Measurements from ENCODE around the gene SCIN.
A peak's percentile ranks its signal among the peaks of the same experiment; 100 is the strongest.
"Not testable (repeated sequence)": the region's sequence is repeated elsewhere in the genome, so short reads cannot be mapped to it uniquely, and the experiment has no call there.

The SCIN gene

DNA sequence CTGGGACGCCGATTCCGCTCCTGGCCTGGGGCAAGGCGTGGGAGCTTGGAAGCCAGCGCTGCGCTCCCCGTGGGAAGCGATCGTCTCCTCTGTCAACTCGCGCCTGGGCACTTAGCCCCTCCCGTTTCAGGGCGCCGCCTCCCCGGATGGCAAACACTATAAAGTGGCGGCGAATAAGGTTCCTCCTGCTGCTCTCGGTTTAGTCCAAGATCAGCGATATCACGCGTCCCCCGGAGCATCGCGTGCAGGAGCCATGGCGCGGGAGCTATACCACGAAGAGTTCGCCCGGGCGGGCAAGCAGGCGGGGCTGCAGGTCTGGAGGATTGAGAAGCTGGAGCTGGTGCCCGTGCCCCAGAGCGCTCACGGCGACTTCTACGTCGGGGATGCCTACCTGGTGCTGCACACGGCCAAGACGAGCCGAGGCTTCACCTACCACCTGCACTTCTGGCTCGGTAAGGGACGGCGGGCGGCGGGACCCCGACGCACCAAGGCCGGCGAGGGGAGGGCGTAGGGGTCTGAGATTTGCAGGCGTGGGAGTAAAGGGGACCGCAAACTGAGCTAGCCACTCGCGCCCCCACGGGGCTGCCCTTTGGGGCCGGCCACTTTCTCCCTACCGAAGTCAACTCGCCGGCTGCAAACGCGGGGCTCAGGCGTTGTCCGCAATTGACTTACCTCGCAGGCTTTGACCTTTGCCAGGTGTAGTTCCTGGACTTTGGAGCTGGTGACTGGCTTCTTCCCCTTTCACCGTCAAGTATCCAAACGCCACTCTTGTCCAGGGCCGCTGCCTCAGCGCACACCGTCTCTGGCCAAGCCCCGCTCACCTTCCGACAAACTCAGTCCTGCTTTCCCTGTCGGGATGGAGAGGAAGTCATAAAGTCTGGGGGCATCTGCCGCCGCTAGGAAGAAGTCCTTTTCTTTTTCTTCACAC, at the start of gene SCIN:
TSS of gene SCIN (plus strand) at position 187 of the 928 bp plus-strand sequence. CDS start at position 254, 67 bp downstream.
- DNase-seq (ENCODE audit: low read depth), result no peak
- peak within 1 kb of the TSS; percentile 36 for H3K4me3 ChIP-seq (ENCODE audit: control insufficient read depth, low read depth, low read length)
- TF ChIP-seq, protein P1, sequence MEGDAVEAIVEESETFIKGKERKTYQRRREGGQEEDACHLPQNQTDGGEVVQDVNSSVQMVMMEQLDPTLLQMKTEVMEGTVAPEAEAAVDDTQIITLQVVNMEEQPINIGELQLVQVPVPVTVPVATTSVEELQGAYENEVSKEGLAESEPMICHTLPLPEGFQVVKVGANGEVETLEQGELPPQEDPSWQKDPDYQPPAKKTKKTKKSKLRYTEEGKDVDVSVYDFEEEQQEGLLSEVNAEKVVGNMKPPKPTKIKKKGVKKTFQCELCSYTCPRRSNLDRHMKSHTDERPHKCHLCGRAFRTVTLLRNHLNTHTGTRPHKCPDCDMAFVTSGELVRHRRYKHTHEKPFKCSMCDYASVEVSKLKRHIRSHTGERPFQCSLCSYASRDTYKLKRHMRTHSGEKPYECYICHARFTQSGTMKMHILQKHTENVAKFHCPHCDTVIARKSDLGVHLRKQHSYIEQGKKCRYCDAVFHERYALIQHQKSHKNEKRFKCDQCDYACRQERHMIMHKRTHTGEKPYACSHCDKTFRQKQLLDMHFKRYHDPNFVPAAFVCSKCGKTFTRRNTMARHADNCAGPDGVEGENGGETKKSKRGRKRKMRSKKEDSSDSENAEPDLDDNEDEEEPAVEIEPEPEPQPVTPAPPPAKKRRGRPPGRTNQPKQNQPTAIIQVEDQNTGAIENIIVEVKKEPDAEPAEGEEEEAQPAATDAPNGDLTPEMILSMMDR (IDR thresholded peaks at IDR 0.05; ENCODE audit: control insufficient read depth, insufficient read depth, low read depth, low read length, missing control alignments), result no peak

DNA sequence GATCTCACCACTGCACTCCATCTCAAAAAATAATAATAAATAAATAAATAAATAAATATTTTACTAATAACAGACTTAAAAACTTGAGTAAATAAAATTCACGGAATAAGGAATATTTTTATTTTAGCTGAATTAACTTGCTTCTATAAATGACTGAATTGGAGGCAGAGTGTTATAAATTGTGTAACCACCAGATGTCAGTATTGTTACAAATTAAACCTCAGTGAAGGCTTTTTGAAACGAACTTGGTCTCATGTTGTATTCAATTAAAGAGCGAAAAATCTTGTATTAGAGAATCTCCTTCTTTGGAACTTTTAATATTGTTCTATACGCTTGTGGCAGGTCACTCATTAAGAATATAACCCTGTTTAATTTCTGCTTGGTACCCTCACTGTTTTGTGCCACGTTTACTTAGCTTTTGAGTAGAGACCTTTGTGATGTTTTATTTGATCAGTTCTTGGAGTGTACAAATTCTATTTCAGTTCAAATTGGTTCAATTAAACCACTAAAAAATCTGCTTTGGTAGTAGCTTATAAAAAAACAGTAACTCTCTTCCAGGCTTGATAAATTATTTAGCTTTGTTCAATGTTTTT, 45.6 kb upstream of the SCIN start:
- H3K4me3 ChIP-seq (ENCODE audit: control insufficient read depth, low read depth, low read length), result no peak overlapping the region
- DNase-seq (ENCODE audit: low read depth), result peak; percentile 41
- TF ChIP-seq, protein P1 (IDR thresholded peaks at IDR 0.05; ENCODE audit: control insufficient read depth, insufficient read depth, low read depth, low read length, missing control alignments), result peak; percentile 37

DNA sequence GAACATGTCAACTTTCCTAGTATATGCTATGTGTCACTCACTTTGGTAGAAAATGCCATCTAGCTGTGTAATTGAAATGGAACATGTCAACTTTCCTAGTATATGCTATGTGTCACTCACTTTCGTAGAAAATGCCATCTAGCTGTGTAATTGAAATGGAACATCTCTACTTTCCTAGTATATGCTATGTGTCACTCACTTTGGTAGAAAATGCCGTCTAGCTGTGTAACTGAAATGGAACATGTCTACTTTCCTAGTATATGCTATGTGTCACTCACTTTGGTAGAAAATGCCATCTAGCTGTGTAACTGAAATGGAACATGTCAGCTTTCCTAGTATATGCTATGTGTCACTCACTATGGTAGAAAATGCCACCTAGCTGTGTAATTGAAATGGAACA, 43.8 kb upstream of the SCIN start:
- not testable (repeated sequence) for DNase-seq (ENCODE audit: low read depth); H3K4me3 ChIP-seq (ENCODE audit: control insufficient read depth, low read depth, low read length)

DNA sequence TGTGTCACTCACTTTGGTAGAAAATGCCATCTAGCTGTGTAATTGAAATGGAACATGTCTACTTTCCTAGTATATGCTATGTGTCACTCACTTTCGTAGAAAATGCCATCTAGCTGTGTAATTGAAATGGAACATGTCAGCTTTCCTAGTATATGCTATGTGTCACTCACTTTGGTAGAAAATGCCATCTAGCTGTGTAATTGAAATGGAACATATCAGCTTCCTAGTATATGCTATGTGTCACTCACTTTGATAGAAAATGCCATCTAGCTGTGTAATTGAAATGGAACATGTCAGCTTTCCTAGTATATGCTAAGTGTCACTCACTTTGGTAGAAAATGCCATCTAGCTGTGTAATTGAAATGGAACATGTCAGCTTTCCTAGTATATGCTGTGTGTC, 42.9 kb upstream of the SCIN start:
- not testable (repeated sequence) for H3K4me3 ChIP-seq (ENCODE audit: control insufficient read depth, low read depth, low read length); DNase-seq (ENCODE audit: low read depth)

DNA sequence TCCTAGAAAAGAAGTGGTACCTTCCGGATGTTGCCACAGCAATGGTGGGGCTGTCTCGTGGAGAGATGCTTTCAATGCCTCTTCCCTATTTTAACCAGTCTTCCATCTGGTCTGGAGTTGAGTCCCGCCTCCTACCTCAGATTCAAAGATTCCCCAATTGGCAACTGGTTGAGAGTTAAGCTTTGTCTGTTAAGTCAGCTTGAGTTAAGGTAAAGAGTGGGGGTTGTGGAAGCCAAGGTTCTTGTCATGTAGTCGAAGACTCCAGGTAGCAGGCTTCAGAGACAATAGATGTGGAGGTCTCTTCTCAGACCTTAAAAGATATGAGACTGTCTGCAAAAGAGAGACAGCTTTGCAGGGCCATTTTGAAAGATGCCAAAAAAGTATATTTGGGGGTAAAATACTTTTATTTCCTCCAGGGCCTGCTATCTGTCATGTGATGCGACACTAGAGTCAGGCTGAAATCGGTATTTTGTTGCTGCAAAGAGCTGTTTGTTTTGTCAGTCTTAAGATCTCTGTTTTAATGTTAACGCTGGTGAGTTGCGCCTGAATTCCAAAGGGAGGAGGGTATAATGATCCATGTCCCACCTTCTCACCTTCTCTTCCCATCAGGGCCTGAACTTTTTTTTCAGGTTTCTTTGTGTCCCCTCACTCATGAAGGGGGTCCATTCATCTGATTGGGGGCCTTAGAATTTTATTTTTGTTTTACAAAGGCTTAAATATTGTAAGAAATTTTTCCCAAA, 40.4 kb upstream of the SCIN start:
- no peak for DNase-seq (ENCODE audit: low read depth)
- no peak overlapping the region for H3K4me3 ChIP-seq (ENCODE audit: control insufficient read depth, low read depth, low read length)
- TF ChIP-seq, protein P1 (IDR thresholded peaks at IDR 0.05; ENCODE audit: control insufficient read depth, insufficient read depth, low read depth, low read length, missing control alignments), result no peak

DNA sequence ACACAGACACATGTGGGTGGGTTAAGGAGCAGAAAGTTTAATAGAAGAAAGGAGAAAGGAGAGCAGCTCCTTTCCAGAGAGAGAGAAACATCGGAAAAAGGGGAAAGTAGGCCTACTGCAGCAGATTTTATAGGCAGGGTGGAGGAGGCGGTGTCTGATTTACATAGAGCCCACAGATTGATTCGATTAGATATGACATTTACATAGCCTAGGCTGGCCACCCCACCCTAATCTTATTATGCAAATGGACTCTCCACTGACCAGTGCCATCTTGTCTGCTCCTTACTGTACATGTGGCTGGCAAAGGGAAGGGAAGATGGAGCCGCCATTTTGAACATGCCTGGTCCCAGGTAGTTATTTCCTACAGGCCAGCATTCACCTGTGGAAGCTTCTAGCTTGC, 38.7 kb upstream of the SCIN start:
- DNase-seq (ENCODE audit: low read depth), result no peak
- H3K4me3 ChIP-seq (ENCODE audit: control insufficient read depth, low read depth, low read length), result no peak overlapping the region
- TF ChIP-seq, protein P1 (IDR thresholded peaks at IDR 0.05; ENCODE audit: control insufficient read depth, insufficient read depth, low read depth, low read length, missing control alignments), result no peak

DNA sequence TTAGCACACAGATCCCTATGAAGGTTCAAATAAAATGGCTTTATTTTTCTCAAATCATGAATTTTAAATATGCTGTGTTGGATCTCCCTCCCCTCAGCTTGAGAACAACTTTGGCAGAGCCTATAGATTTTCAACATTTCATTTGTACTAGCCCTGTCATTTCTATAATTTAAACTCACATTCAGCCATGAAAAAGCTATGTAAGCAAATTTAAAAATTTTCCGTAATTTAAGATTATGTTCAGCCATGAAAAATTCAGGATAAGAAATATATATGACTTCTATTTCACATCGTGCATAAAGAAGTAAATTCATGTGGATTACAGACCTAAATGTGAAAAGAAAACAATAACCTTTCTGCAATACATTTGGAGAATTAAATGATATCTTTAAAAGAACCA, 36.5 kb upstream of the SCIN start:
- DNase-seq (ENCODE audit: low read depth), result no peak
- TF ChIP-seq, protein P1 (IDR thresholded peaks at IDR 0.05; ENCODE audit: control insufficient read depth, insufficient read depth, low read depth, low read length, missing control alignments), result no peak
- H3K4me3 ChIP-seq (ENCODE audit: control insufficient read depth, low read depth, low read length), result no peak overlapping the region
